HEK293T (cell line): Measurements from ENCODE around the gene TUSC2.
A peak's percentile ranks its signal among the peaks of the same experiment; 100 is the strongest.

Experiments
- CTCF ChIA-PET: fragments of 350-600 bp; formaldehyde crosslinking; extraction: SDS; loops from one replicate; lab custom pipeline; 2021; ENCODE audit warnings: antibody characterized with exemption, inconsistent platforms; lab: Yijun Ruan, JAX
- POLR2A ChIA-PET: fragments of 350-600 bp; formaldehyde crosslinking; extraction: SDS; loops from one replicate; lab custom pipeline; 2020; ENCODE audit warnings: antibody characterized with exemption, inconsistent platforms; lab: Yijun Ruan, JAX
- DNase-seq: peaks from one replicate; pipeline ENCODE4 v3.0.0; 2012; ENCODE audit warnings: mixed read lengths; ENCODE audit errors: extremely low spot score
- ARNT ChIP-seq: fragments of 450-650 bp; IDR thresholded peaks from 2 replicates; pipeline ENCODE4 v1.6.1; 2017; ENCODE audit warnings: mild to moderate bottlenecking
- BHLHE40 ChIP-seq: fragments of 450-650 bp; IDR thresholded peaks from 2 replicates; pipeline ENCODE4 v1.6.1; 2016; ENCODE audit warnings: mild to moderate bottlenecking, moderate library complexity, borderline replicate concordance
- CTBP1 ChIP-seq: fragments of 450-650 bp; IDR thresholded peaks from 2 replicates; pipeline ENCODE4 v1.6.1; 2016; ENCODE audit warnings: borderline replicate concordance
- ELF4 ChIP-seq: fragments of 450-650 bp; IDR thresholded peaks from 2 replicates; pipeline ENCODE4 v1.6.1; 2017; ENCODE audit warnings: antibody characterized with exemption
- FOXA1 ChIP-seq: fragments of 450-650 bp; IDR thresholded peaks from 2 replicates; pipeline ENCODE4 v1.6.1; 2016; ENCODE audit warnings: mild to moderate bottlenecking
- FOXK2 ChIP-seq: fragments of 450-650 bp; IDR thresholded peaks from 2 replicates; pipeline ENCODE4 v1.6.1; 2016; ENCODE audit warnings: mild to moderate bottlenecking
- FOXM1 ChIP-seq: fragments of 450-650 bp; IDR thresholded peaks from 2 replicates; pipeline ENCODE4 v1.6.1; 2017; ENCODE audit warnings: mild to moderate bottlenecking, borderline replicate concordance
- HDGF ChIP-seq: fragments of 450-650 bp; IDR thresholded peaks from 2 replicates; pipeline ENCODE4 v1.6.1; 2017; ENCODE audit warnings: antibody characterized with exemption, borderline replicate concordance
- L3MBTL2 ChIP-seq: fragments of 450-650 bp; conservative IDR thresholded peaks from 2 replicates; pipeline ENCODE4 v1.6.1; 2016; ENCODE audit warnings: mild to moderate bottlenecking
- LEF1 ChIP-seq: fragments of 450-650 bp; IDR thresholded peaks from 2 replicates; pipeline ENCODE4 v1.6.1; 2017; ENCODE audit warnings: mild to moderate bottlenecking, borderline replicate concordance
- NFRKB ChIP-seq: fragments of 450-650 bp; IDR thresholded peaks from 2 replicates; pipeline ENCODE4 v1.6.1; 2016; ENCODE audit warnings: mild to moderate bottlenecking, moderate library complexity
- PKNOX1 ChIP-seq: fragments of 450-650 bp; IDR thresholded peaks from 2 replicates; pipeline ENCODE4 v1.6.1; 2016
- SP1 ChIP-seq: fragments of 450-650 bp; IDR thresholded peaks from 2 replicates; pipeline ENCODE4 v1.6.1; 2017
- SUZ12 ChIP-seq: fragments of 450-650 bp; IDR thresholded peaks from 2 replicates; pipeline ENCODE4 v1.6.1; 2016; ENCODE audit warnings: mild to moderate bottlenecking
- TARDBP ChIP-seq: fragments of 450-650 bp; IDR thresholded peaks from 2 replicates; pipeline ENCODE4 v1.6.1; 2016
- ZNF384 ChIP-seq: fragments of 450-650 bp; IDR thresholded peaks from 2 replicates; pipeline ENCODE4 v1.6.1; 2016

The TUSC2 gene

DNA sequence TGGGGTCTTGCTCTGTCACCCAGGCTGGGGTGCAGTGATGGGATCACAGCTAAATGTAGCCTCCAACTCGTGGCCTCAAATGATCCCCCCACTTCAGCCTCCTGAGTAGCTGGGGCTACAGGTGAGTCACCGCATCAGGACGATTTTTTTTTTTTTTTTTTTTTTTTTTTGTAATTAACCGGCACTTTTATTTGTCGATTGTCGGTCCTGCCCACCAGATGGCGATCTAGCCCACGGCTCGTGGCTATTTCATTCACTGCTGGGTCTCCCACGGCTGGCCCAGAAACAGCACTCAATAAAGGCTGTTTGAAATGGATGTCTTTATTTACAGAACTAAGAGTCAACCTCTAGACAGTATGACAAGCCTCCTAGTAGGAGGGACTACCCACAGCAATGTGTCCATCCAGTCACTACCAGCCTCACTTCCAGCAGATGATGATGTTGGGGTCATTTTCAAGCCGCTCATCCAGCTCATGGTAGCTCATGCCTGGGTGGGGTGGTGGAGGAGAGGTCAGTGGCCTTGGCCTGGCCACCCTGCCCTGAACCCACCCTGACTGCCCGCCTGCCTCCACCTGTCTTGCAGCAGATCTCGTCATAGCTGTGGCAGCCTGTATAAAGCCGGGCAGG is 19.3 kb upstream of the TUSC2 start:
- ChIA-PET POLR2A (interaction anchor here (1.0 to 8.2 kb wide), 2 partner anchors 10 to 18 kb away, joined by 3 to 119 read pairs; no protein-coding TSS in a partner anchor), CTCF (interaction anchor here (0.6 to 1.8 kb wide), 5 partner anchors 10 to 243 kb away, joined by 3 to 7 read pairs (median 3); no protein-coding TSS in a partner anchor)
- DNase-seq: peak; percentile 66
- no peak for TF ChIP-seq LEF1
- TF ChIP-seq CTBP1: no peak
- peak; percentile 99 for TF ChIP-seq ZNF384
- no peak for TF ChIP-seq SUZ12
- TF ChIP-seq FOXM1: no peak
- TF ChIP-seq HDGF: no peak
- TF ChIP-seq L3MBTL2: no peak

- DNase-seq: peak; percentile 54
- ChIA-PET POLR2A (interaction anchor here (1.2 to 1.8 kb wide), 2 partner anchors 9 to 18 kb away, joined by 6 to 7 read pairs; partner anchors contain the start of gene TUSC2), CTCF (no interaction called here)
- no peak for TF ChIP-seq FOXM1
Observed at GRCh38 chr3:50345586-50346234, 17.7 kb upstream of the TUSC2 start, which contains the start of gene ZMYND10. Gene ZMYND10, minus strand, starts transcription at chr3:50345732. Its CDS starts 153 bp downstream, at chr3:50345579.

GRCh38 chr3:50345008-50345407 is 17.0 kb upstream of the TUSC2 start:
- TF ChIP-seq ZNF384: no peak
- TF ChIP-seq ELF4: no peak
- no peak for TF ChIP-seq FOXM1
- no peak for TF ChIP-seq ARNT
- no peak for TF ChIP-seq CTBP1
- TF ChIP-seq TARDBP: no peak
- TF ChIP-seq FOXA1: no peak
- no peak for TF ChIP-seq L3MBTL2
- no peak for TF ChIP-seq SUZ12
- TF ChIP-seq HDGF: no peak
- no peak for TF ChIP-seq PKNOX1
- no peak for TF ChIP-seq NFRKB
- TF ChIP-seq SP1: no peak
- no peak for TF ChIP-seq BHLHE40
- ChIA-PET CTCF (interaction anchor here (0.6 to 0.7 kb wide), 2 partner anchors 9 to 723 kb away, joined by 3 read pairs; no protein-coding TSS in a partner anchor), POLR2A (interaction anchor here (1.8 kb wide), 1 partner anchor 17 kb away, joined by 6 read pairs; the partner anchor contains the start of gene TUSC2)
- no peak for DNase-seq

DNA sequence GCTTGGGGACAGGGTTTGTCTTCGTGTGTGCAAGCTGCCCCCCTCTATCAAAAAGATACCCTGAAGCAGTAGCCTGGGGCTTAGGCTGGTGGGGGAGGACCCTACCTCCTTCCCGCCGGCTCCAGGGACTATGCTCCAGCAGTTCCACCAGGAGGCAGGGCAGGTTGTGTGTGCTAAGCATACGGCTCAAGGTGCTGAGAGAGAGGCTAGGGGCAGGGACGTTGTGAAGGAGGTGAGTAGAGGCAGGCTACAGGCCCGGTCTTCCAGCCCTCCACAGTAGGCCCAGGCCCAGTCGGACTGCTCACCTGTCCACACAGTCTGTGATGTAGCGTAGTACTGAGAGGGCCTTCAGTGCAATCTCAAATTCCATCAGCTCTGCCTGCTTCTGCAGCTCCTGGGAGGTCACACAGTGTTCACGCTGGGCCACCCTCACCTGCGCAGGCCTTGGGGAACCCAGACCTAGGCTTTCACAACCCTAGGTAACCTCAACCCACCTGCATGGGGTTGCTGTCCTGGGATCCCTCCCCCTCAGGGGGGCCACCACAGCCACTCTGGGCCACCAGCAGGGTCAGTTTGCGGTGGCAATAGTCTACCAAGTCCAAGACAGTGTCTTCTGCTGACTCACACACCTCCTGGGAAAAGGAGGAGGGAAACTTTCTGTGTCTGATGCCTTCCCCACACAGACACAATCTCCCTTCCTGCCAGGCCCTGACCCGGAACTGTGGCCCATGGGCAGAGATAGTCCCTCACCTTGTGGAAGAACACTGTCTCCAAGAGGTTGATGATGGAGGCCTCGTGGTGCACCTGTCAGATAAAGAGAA is 15.0 kb upstream of the TUSC2 start:
- TF ChIP-seq FOXA1: no peak
- no peak for DNase-seq
- CTCF ChIA-PET: no interaction called here
- POLR2A ChIA-PET: no interaction called here

DNA sequence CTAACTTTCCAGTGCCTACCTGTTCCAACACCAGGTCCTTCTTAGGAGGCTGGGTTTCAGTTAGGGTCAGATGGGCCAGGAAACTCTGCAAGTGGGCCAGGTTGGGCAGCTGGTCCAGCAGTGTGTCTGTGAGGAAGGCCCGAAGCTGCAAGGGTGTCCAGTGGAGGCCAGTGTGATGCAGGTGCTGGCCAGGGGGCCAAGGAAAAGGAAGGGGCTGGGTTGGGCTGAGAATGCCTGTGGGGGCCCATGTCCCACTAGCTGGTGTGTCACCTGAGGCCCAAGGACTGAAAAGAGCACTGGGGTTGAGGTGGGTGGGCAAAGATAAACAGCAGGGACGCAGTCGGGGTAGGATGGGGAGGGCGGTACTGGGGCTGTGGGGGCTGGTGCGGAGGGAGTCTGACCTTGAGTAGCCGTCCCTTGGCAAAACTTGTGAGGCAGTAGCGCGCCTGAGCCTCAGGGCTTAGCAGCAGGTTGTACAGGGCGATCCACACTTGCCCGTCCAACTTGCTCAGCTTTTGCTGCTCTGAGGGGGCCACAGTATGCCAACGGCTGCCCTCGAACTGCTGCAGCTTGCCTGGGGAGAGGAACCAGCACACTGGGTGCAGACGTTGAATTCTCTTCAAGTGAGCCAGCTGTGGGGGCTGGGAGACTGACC is 14.1 kb upstream of the TUSC2 start:
- POLR2A ChIA-PET: interaction anchor here (1.0 kb wide), 1 partner anchor 15 kb away, joined by 5 read pairs; no protein-coding TSS in a partner anchor
- no peak for DNase-seq
- TF ChIP-seq HDGF (no peak), SUZ12 (no peak)
- CTCF ChIA-PET: no interaction called here

- POLR2A ChIA-PET: interaction anchor here (1.0 kb wide), 1 partner anchor 14 kb away, joined by 5 read pairs; no protein-coding TSS in a partner anchor
- no peak for DNase-seq
- no peak for TF ChIP-seq SUZ12
- no peak for TF ChIP-seq ELF4
- TF ChIP-seq CTBP1: no peak
- no peak for TF ChIP-seq FOXA1
- TF ChIP-seq FOXK2: no peak
- no peak for TF ChIP-seq TARDBP
- no peak for TF ChIP-seq L3MBTL2
- CTCF ChIA-PET: no interaction called here
Observed at GRCh38 chr3:50341537-50341936, 13.5 kb upstream of the TUSC2 start.
